HG03521 (cell line): Measurements from ENCODE around the gene DCBLD2.
"Not testable (repeated sequence)": the region's sequence is repeated elsewhere in the genome, so short reads cannot be mapped to it uniquely, and the experiment has no call there.

Experiments
- ATAC-seq: cut with Tn5 transposase; IDR thresholded peaks from one replicate; pipeline ENCODE4 v1.9.1; 2021; ENCODE audit warnings: mild to moderate bottlenecking, moderate library complexity; ENCODE audit not compliant: unreplicated experiment

DCBLD2 gene

GRCh38 chr3:98843266-98843959 is 58.1 kb downstream of the DCBLD2 start:
- no peak for ATAC-seq

GRCh38 chr3:98839846-98840245 is 61.6 kb downstream of the DCBLD2 start:
- ATAC-seq, result no peak

- ATAC-seq, result not testable (repeated sequence)
These were observed 70.4 kb downstream of the DCBLD2 start for GRCh38 chr3:98831060-98831459.

DNA sequence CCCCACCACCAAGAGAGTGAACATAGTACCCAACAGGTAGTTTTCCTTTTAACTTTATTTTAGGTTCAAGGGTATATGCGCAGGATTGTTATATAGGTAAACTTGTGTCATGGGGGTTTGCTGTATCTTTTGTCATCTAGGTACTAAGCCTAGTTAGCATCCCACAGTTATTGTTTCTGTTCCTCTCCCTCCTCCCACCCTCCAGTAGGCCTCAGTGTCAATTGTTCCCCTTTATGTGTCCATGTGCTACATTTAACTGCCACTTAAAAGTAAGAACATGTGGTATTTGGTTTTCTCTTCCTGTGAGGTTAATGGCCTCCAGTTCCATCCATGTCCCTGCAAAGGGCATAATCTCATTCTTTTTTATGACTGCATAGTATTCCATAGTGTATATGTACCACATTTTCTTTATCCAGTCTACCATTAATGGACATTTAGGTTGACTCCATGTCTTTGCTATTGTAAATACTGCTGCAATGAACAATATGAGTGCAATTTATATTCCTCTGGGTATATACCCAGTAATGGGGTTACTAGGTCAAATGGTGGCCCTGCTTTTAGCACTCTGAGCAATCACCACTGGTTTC is 72.2 kb downstream of the DCBLD2 start:
- ATAC-seq, result no peak

DNA sequence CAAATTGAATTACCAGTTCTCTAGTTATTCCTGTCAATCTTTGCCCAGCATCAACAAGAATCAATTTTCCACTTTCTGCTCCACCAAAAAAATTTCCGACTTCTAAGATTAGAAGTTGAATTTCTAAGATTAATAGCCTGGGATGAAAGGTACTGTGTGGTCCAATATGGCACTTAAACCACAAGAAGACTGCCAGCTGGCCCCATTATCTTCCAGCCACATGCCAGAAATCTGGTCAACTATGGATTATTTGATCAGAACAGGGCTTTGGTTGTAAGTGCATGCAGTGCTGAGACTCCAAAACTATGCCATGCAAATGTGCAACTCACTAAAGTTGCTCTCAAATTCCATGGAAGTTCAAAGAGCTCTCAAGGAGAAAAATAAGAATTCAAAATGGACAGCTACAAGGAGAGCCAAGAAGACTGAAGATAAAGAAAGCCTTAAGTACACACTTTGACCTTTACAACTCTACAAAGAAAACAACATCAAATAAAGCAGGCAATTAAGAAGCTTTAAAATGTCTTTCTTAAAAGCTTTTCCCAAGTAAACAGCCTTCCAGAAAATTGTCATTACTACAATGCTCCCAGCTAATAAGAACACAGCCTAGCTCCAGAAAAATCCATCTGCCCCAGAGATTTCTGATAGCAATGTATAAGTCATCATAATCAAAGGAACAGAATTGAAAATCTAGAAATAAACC is 74.1 kb downstream of the DCBLD2 start:
- ATAC-seq, result no peak

DNA sequence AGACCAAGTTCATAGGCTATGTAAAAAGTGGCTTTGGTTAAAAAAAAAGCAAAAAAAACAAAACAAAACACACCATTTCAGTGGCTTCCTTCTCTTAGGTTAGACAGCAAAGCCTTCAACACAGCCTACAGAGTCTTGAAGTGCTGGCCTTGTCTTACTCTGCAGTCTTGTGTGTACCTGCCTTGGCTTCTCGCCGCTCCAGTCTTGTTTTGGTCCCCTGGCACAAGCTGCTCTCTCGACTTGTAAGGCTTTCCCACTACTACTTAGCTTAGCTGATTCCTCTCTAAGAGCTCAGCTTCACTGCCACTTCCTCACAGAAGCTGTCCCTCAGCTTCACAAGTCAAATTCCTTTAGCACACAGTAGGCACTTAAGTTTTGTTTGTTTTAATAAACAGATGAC is 75.4 kb downstream of the DCBLD2 start:
- ATAC-seq, result no peak

DNA sequence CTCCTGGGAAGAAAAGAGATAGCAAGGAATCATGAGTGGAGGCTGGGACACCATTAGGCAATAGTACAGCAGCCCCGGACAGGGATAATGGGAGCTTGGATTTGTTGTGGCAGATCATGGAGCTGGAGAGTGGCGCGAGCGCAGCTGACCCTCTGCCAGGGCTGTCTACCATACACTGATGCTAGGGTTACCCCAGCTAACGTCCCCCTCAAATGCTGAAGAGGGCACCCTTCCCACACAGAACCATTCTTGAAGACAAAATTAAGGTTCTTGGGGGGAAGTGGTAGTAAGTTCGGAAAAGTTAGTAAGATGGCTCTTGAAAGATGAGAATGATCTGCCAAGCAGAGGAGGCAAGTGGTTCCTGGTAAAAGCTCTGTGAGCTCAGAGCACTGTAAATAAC is 77.2 kb downstream of the DCBLD2 start:
- no peak for ATAC-seq

- ATAC-seq, result no peak
These were observed 77.7 kb downstream of the DCBLD2 start for GRCh38 chr3:98823791-98824190.

- no peak for ATAC-seq
These were observed 80.4 kb downstream of the DCBLD2 start for GRCh38 chr3:98821063-98821462.

DNA sequence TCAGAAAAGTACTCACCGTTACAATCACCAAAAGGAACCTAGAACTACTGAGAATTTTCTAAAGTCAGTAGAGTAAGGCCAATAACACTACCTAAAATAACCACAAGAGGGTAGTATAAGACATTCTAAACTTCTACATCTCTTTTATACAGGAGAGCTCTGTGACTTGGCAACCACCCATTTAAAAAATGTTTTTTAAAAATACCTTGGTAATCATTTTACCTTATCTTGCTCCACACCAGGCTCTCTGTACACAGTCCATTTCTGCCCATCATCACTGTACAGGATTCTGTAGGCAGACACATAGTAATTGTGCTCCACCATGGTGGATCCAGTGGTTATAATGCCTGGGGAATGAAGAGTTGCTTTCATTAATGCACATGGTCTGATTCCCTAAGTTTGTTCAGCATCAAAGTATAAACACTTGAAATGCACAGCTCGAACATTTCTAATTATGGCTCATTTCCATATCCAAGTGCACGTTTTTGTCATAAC is 83.9 kb downstream of the DCBLD2 start:
- peak; percentile 90 for ATAC-seq

DNA sequence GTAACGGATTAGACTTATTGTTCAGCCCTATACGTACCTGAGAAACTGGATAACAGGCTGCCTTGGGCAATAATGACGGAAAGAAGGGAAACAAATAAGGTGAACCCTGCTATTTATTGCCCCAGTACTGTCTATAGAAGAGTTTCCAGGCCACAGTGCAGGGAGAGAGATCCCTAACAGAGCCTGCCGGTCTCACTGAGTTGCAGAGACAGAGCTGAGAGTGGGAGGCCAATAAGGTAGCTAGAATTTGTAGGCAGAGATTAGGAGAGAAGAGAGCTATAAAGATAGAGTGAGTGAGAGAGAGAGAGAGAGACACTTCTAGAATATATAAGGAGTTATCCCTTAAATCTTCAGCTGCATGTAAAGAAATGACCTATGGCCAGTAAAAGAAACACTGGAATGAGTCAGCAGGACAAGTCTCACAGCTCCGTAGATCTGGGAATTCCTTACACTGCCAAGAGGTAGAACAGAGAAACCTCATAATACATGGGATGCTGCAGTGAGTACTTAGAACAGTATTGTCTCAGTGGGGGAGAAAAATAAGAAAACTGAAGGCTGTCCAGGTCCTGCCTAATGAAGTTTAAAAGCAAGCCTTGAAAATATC is 86.6 kb downstream of the DCBLD2 start:
- ATAC-seq, result no peak

- no peak for ATAC-seq
These were observed 88.6 kb downstream of the DCBLD2 start for GRCh38 chr3:98812851-98813374.

- ATAC-seq, result no peak
These were observed 90.4 kb downstream of the DCBLD2 start for GRCh38 chr3:98811048-98811447.

GRCh38 chr3:98809557-98809956 is 91.9 kb downstream of the DCBLD2 start:
- ATAC-seq, result no peak

DNA sequence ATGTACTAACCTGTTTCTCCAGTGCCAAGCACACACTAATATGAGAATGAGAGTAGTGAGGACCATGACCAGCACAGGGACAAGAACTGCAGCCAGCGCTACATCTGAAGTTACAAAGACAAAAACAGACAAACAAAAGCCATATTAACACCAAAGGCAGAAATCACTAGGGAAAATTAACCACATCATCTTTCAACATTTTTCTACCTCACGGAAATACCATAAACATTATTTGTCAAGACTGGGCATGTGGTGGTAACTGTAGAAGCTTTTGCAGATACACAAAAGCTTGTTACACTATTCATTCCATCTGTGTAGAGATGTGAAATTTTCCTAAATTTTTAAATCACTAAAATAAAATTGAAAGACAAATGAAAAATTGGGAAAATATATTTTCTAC is 93.4 kb downstream of the DCBLD2 start:
- no peak for ATAC-seq

- ATAC-seq, result no peak
These were observed 93.9 kb downstream of the DCBLD2 start for GRCh38 chr3:98807561-98807960.

DNA sequence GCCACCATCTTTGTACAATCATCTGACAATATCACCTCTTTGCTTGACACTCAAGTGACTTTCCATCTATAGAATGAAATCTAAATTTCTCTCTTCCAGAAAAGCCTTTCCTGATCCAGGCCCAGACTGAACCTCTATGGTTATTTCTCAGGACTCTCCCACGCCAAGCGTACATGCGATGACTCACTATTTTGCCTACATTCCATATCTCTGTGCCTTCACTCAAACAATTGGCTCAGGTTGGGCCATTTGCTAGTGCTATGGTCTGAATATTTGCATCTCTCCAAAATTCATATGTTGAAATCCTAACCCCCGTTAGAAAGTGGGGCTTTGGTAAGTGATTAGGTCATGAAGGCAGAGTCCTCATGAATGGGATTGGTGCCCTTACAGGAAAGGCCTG is 94.5 kb downstream of the DCBLD2 start:
- ATAC-seq, result no peak

DNA sequence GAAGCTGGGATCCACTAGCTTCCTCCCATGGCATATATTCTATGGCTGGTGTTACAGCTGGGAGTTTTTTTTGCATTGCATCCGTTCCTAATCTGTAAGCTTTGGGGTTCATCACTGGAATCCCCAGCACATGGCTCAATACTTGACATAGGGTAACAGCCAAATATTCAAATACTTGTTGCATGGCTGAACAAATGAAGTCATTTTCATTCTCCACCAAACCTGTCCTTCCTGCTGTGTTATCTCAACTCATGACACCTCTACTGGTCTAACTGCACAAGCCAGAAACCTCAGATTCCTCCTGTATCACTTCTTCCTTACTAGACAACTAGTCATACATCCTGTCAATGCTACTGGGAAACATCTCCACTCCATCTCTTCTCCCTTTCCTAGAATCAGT is 95.0 kb downstream of the DCBLD2 start:
- no peak for ATAC-seq

DNA sequence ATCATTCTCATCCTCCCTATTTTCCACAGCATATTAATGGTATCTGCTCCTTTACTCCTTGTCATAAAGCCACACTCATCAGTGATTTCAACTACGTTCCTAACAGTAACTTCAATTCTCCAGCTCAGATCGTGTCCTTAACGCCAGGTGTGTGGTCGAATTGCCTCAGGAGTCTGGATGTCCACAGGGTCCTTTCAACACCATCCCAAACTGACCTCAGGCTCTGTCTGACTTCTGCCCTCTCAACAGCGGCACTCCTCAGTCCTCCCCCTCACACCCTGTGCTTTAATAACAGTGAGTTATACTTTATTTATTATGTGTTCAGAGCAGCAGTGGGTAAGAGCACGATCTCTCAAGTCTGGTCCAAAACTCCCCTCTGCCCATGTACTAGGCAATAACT is 95.9 kb downstream of the DCBLD2 start:
- no peak for ATAC-seq

- ATAC-seq, result no peak
These were observed 100.3 kb downstream of the DCBLD2 start for GRCh38 chr3:98801043-98801747.

DNA sequence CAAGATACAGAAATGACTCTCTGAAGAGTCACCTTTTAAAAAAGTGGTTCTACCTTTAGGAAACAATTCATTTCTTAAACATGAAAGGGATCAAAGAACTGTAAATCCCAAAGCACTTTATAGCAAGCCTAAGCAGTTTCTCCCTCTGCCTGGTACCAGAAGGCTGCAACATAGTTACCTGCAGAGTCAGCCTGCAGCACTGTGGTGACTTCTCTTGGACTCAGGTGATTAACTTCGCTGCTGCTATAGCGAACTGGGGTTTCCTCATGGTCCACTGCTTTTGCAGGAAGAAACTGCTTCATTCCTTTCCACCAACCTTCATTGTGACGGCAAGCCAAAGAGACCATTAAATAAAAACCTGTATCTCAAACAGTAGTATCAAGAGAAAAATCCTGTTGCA is 101.1 kb downstream of the DCBLD2 start:
- no peak for ATAC-seq
